Neural crest cell (in vitro differentiated cells): ENCODE measurements around the gene TMEM95. TPM values are rescaled to one million over a fixed set of nuclear protein-coding genes. Genes with fewer than 3 reads are reported as not detected.
A peak's percentile ranks its signal among the peaks of the same experiment; 100 is the strongest.

Experiments used
- DNase-seq: peaks from one replicate; pipeline ENCODE4 v3.0.0; 2021; ENCODE audit warnings: low read depth, mixed read lengths, low spot score
- H3K27ac Mint-ChIP-seq: one replicate; pipeline ENCODE4 v1.8.0; 2021; ENCODE audit warnings: mild to moderate bottlenecking, mixed read lengths; ENCODE audit not compliant: unreplicated experiment
- H3K27me3 Mint-ChIP-seq: 2 replicates; pipeline ENCODE4 v1.8.0; 2021; ENCODE audit warnings: low read depth, mild to moderate bottlenecking, mixed read lengths
- H3K36me3 Mint-ChIP-seq: 2 replicates; pipeline ENCODE4 v1.8.0; 2021; ENCODE audit warnings: low read depth, mild to moderate bottlenecking, mixed read lengths
- H3K4me1 Mint-ChIP-seq: 2 replicates; pipeline ENCODE4 v1.8.0; 2021; ENCODE audit warnings: mixed read lengths
- H3K4me3 Mint-ChIP-seq: one replicate; pipeline ENCODE4 v1.8.0; 2021; ENCODE audit warnings: mild to moderate bottlenecking, mixed read lengths
- H3K9me3 Mint-ChIP-seq: 2 replicates; pipeline ENCODE4 v1.8.0; 2021; ENCODE audit warnings: mixed read lengths
- total RNA-seq: library from RNA; stranded (reverse); gene quantifications from 2 replicates; pipeline ENCODE4 v1.2.1, GENCODE V29; 2021
- TF ChIP-seq, protein P1 (sequence below): fragments of 200-600 bp; sonication (generic); conservative IDR thresholded peaks from 2 replicates; pipeline ENCODE4 v1.5.0; 2021; ENCODE audit warnings: antibody characterized with exemption, mild to moderate bottlenecking

Gene TMEM95
- total RNA-seq, 1 donor from 2014 or later, result not detected

DNA sequence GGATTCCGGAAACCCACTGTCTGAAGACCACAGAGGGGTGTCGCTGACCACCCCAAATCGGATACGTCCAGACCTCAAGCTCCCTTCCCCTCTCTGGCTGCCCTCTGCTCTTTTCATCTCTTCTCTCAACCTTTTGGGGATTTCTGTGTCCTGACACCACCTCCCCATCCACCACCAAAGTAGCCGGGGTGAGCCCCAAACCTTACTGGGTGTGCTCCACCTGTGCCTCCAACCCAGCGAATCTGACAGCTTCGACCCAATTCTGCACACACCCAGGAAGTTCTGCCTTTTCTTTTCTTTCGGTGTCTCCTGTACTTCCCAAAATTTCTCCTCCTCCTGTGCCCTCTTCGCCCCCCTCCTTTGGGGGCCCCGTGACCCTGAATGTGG is 2.5 kb upstream of the TMEM95 start:
- TF ChIP-seq, protein P1, sequence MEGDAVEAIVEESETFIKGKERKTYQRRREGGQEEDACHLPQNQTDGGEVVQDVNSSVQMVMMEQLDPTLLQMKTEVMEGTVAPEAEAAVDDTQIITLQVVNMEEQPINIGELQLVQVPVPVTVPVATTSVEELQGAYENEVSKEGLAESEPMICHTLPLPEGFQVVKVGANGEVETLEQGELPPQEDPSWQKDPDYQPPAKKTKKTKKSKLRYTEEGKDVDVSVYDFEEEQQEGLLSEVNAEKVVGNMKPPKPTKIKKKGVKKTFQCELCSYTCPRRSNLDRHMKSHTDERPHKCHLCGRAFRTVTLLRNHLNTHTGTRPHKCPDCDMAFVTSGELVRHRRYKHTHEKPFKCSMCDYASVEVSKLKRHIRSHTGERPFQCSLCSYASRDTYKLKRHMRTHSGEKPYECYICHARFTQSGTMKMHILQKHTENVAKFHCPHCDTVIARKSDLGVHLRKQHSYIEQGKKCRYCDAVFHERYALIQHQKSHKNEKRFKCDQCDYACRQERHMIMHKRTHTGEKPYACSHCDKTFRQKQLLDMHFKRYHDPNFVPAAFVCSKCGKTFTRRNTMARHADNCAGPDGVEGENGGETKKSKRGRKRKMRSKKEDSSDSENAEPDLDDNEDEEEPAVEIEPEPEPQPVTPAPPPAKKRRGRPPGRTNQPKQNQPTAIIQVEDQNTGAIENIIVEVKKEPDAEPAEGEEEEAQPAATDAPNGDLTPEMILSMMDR, result peak; percentile 65
- peaks cover 40% of the 10 kb centered on the region for H3K4me1 Mint-ChIP-seq
- peak overlapping the region; percentile 85 for H3K4me3 Mint-ChIP-seq
- H3K9me3 Mint-ChIP-seq, result no peaks in the 10 kb centered on the region
- H3K27me3 Mint-ChIP-seq, result no peaks in the 10 kb centered on the region
- DNase-seq, result no peak
- peak overlapping the region; percentile 71 for H3K27ac Mint-ChIP-seq
- H3K36me3 Mint-ChIP-seq, result no peaks in the 10 kb centered on the region

DNA sequence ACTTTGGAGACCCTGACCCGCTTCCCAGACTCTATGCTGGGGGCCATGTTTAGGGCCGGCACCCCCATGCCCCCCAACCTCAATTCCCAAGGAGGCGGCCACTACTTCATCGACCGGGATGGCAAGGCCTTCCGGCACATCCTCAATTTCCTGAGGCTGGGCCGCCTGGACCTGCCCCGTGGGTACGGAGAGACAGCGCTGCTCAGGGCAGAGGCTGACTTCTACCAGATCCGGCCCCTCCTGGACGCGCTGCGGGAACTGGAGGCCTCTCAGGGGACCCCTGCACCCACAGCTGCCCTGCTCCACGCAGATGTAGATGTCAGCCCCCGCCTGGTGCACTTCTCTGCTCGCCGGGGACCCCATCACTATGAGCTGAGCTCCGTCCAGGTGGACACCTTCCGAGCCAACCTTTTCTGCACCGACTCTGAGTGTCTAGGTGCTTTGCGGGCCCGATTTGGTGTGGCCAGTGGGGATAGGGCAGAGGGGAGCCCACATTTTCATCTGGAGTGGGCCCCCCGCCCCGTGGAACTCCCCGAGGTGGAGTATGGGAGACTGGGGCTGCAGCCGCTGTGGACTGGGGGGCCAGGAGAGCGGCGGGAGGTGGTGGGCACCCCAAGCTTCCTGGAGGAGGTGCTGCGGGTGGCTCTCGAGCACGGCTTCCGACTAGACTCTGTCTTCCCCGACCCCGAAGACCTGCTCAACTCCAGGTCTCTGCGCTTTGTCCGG is 1.9 kb upstream of the TMEM95 start:
- Mint-ChIP-seq H3K4me3 (peak overlapping the region; percentile 85), H3K27me3 (no peaks in the 10 kb centered on the region), H3K9me3 (no peaks in the 10 kb centered on the region), H3K27ac (no peak overlapping the region), H3K36me3 (no peaks in the 10 kb centered on the region), H3K4me1 (peaks cover 40% of the 10 kb centered on the region)
- TF ChIP-seq, protein P1, result no peak
- DNase-seq, result no peak

DNA sequence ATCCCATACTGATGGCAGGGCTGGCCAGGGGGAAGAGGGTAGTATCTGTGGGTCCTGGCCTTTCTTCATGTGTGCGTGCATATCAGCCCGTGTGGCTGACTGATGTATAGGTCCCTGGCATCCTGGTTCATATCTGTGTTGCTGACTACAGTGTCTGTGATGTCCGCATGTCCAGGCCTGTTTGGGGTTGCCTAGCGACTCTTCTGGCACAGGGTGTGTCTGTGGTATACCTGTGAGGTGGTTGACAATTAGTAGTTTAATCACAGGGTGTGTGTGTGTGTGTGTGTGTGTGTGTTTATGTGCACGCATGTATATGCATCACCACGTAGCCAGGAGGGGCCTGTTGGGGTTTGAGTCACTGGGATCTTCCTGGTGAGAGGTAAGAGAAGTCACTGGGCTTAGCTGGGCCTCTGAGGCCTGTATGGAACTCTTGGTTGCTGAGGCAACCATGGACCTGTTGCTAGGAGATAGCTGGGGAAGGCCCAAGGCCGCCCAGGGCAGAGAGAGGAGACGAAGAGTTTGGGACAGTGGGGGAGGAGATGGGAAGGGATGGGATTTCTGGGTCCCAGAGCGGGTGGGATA is 603 bp upstream of the TMEM95 start:
- Mint-ChIP-seq H3K4me3 (peak overlapping the region; percentile 72), H3K27me3 (no peaks in the 10 kb centered on the region), H3K36me3 (no peaks in the 10 kb centered on the region), H3K9me3 (no peaks in the 10 kb centered on the region), H3K27ac (peak overlapping the region; percentile 29), H3K4me1 (peaks cover 40% of the 10 kb centered on the region)
- TF ChIP-seq, protein P1, result no peak
- DNase-seq, result peak; percentile 32

DNA sequence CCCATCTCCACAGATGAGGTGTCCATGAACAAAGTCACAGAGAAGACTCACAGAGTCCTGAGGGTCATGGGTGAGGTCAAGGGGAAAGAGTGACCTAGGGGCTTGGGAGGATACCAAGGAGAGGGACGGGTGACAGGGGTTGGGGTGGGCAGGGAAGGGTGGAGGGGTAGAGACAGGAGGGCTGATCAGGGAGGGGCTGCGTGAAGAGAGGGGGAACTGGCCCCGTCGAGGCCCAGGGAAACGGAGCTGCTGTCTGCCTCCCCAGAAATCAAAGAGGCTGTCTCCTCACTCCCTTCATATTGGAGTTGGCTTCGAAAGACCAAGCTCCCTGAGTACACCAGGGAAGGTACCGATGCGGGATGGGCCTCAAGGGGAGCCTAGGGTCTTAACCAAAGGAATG is 617 bp downstream of the TMEM95 start:
- H3K36me3 Mint-ChIP-seq, result no peaks in the 10 kb centered on the region
- no peaks in the 10 kb centered on the region for H3K27me3 Mint-ChIP-seq
- TF ChIP-seq, protein P1, result no peak
- H3K4me1 Mint-ChIP-seq, result peaks cover 28% of the 10 kb centered on the region
- H3K9me3 Mint-ChIP-seq, result no peaks in the 10 kb centered on the region
- no peak for DNase-seq
- H3K4me3 Mint-ChIP-seq, result no peak overlapping the region
- no peak overlapping the region for H3K27ac Mint-ChIP-seq

DNA sequence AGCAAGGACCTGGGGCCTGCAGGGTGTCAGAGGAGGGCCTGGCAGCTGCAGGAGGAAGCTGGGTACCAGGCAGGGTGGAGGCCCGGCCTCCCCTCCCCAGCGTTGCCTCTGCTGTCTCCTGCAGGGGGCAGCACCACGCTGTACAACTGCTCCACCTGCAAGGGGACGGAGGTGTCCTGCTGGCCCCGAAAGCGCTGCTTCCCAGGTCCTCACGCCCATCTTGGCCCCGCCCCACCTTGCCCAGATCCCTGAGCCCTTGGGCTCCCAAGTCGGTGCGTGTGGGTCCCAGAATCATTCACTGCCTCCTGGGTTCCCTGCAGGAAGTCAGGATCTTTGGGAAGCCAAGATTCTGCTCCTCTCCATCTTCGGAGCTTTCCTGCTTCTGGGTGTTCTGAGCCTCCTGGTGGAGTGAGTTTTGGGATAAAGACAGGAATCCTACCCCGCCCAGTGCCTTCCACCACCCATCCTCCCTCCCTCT is 1.2 kb downstream of the TMEM95 start:
- no peak overlapping the region for H3K4me3 Mint-ChIP-seq
- H3K36me3 Mint-ChIP-seq, result no peaks in the 10 kb centered on the region
- H3K9me3 Mint-ChIP-seq, result no peaks in the 10 kb centered on the region
- H3K4me1 Mint-ChIP-seq, result peaks cover 23% of the 10 kb centered on the region
- H3K27ac Mint-ChIP-seq, result no peak overlapping the region
- DNase-seq, result peak; percentile 75
- TF ChIP-seq, protein P1, result peak; percentile 87
- no peaks in the 10 kb centered on the region for H3K27me3 Mint-ChIP-seq
